Smooth muscle cell (in vitro differentiated cells): ENCODE data around the gene TMEM63C. TPM values are rescaled to one million over a fixed set of nuclear protein-coding genes. Genes with fewer than 3 reads are reported as not detected.

ENCODE experiments used
- DNase-seq: peaks from one replicate; lab custom pipeline; 2025; ENCODE audit not compliant: unreplicated experiment; lab: John Stamatoyannopoulos, UW
- H2AFZ ChIP-seq: fragments of 200-600 bp; sonication (generic); 2 replicates; pipeline ENCODE4 v1.6.0; 2016; ENCODE audit warnings: antibody characterized with exemption, low read depth, mild to moderate bottlenecking
- H3F3A ChIP-seq: fragments of 200-600 bp; sonication (generic); 2 replicates; pipeline ENCODE4 v1.6.0; 2017; ENCODE audit warnings: antibody characterized with exemption, low read depth
- H3K27ac ChIP-seq: fragments of 200-600 bp; sonication (generic); 2 replicates; pipeline ENCODE4 v1.5.1; 2016; ENCODE audit warnings: low read depth, mild to moderate bottlenecking
- H3K27me3 ChIP-seq: fragments of 200-600 bp; sonication (generic); 2 replicates; pipeline ENCODE4 v1.6.1; 2016; ENCODE audit warnings: low read depth, mild to moderate bottlenecking
- H3K36me3 ChIP-seq: fragments of 200-600 bp; sonication (generic); 2 replicates; pipeline ENCODE4 v1.5.1; 2016; ENCODE audit warnings: low read depth
- H3K4me1 ChIP-seq: fragments of 200-600 bp; sonication (generic); 2 replicates; pipeline ENCODE4 v1.5.1; 2016; ENCODE audit warnings: low read depth
- H3K4me2 ChIP-seq: fragments of 200-600 bp; sonication (generic); 2 replicates; pipeline ENCODE4 v1.6.0; 2016; ENCODE audit warnings: mild to moderate bottlenecking
- H3K4me3 ChIP-seq: fragments of 200-600 bp; sonication (generic); 2 replicates; pipeline ENCODE4 v1.5.1; 2016; ENCODE audit warnings: mild to moderate bottlenecking
- H3K79me2 ChIP-seq: fragments of 200-600 bp; sonication (generic); 2 replicates; pipeline ENCODE4 v1.6.0; 2016; ENCODE audit warnings: low read depth, mild to moderate bottlenecking
- H3K9ac ChIP-seq: fragments of 200-600 bp; sonication (generic); 2 replicates; pipeline ENCODE4 v1.6.0; 2016; ENCODE audit warnings: low read depth
- H3K9me3 ChIP-seq: fragments of 200-600 bp; sonication (generic); replicated peaks from 2 replicates; pipeline ENCODE4 v1.5.1; 2016; ENCODE audit warnings: low read depth
- H4K20me1 ChIP-seq: fragments of 200-600 bp; sonication (generic); 2 replicates; pipeline ENCODE4 v1.6.0; 2016; ENCODE audit warnings: low read depth
- WGBS: methylation state at CpG from one replicate; pipeline ENCODE4 v1.1.7; 2016; ENCODE audit warnings: low lambda C conversion rate; 5-methylcytosine and 5-hydroxymethylcytosine counted together
- polyA plus RNA-seq: library from polyadenylated mRNA; unstranded; fragments of >200 nt; fragmentation: Nextera tagmentation; extraction: Ambion mirVana; gene quantifications from 2 replicates; pipeline ENCODE4 v1.2.1, GENCODE V29; 2016
- total RNA-seq: library from RNA; depleted of rRNA; stranded (reverse); fragments of >200 nt; gene quantifications from 2 replicates; pipeline ENCODE4 v1.2.3, GENCODE V29; 2014
- TF ChIP-seq, protein P1 (sequence below): fragments of 200-600 bp; sonication (generic); IDR thresholded peaks from 2 replicates; pipeline ENCODE4 v1.5.1; 2017; ENCODE audit warnings: borderline replicate concordance, mild to moderate bottlenecking, antibody characterized with exemption; ENCODE audit not compliant: insufficient read depth, poor library complexity, severe bottlenecking

TMEM63C gene
- total and polyA plus RNA-seq, 2 experiments from 2014 or later: 4.3 to 7.7 TPM

DNA sequence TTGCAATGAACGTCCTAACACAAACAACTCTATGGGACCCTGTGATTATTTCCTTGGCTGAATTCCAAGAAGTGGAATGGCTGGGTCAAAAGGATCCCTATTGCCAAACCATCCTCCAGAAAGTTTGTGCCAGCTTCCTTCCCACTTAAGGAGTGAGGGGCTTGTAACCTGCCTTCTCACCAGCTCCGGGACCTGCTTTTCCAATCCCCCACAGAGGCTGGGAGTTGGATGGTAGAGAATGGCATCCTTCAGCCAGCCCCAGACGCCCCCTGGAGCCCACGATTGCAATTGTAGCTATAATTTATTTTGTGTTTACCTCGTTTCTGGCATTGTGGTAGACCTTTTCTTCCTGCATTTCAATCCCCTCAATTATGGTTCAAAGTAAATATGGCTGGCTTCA, 30.4 kb upstream of the TMEM63C start:
- H3K27me3 ChIP-seq: peaks cover 16% of the 10 kb centered on the region
- H3K36me3 ChIP-seq: no peaks in the 10 kb centered on the region
- H3K4me3 ChIP-seq: no peak overlapping the region
- no peak for DNase-seq
- no peaks in the 10 kb centered on the region for H3K79me2 ChIP-seq
- 17% methylated on average over 5 of the region's 5 CpGs for WGBS
- no peaks in the 10 kb centered on the region for H3K4me1 ChIP-seq
- TF ChIP-seq, protein P1, sequence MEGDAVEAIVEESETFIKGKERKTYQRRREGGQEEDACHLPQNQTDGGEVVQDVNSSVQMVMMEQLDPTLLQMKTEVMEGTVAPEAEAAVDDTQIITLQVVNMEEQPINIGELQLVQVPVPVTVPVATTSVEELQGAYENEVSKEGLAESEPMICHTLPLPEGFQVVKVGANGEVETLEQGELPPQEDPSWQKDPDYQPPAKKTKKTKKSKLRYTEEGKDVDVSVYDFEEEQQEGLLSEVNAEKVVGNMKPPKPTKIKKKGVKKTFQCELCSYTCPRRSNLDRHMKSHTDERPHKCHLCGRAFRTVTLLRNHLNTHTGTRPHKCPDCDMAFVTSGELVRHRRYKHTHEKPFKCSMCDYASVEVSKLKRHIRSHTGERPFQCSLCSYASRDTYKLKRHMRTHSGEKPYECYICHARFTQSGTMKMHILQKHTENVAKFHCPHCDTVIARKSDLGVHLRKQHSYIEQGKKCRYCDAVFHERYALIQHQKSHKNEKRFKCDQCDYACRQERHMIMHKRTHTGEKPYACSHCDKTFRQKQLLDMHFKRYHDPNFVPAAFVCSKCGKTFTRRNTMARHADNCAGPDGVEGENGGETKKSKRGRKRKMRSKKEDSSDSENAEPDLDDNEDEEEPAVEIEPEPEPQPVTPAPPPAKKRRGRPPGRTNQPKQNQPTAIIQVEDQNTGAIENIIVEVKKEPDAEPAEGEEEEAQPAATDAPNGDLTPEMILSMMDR: peak; percentile 54
- H3K9ac ChIP-seq: no peak overlapping the region
- no peak overlapping the region for H2AFZ ChIP-seq
- H3K27ac ChIP-seq: no peak overlapping the region
- H4K20me1 ChIP-seq: no peaks in the 10 kb centered on the region
- H3K9me3 ChIP-seq: no peaks in the 10 kb centered on the region
- no peaks in the 10 kb centered on the region for H3F3A ChIP-seq
- no peak overlapping the region for H3K4me2 ChIP-seq

- no peaks in the 10 kb centered on the region for H3K79me2 ChIP-seq
- no peaks in the 10 kb centered on the region for H3K36me3 ChIP-seq
- H3K4me2 ChIP-seq: no peak overlapping the region
- H3K4me3 ChIP-seq: no peak overlapping the region
- DNase-seq: no peak
- no peak overlapping the region for H2AFZ ChIP-seq
- H4K20me1 ChIP-seq: no peaks in the 10 kb centered on the region
- H3K4me1 ChIP-seq: no peaks in the 10 kb centered on the region
- no peaks in the 10 kb centered on the region for H3F3A ChIP-seq
- WGBS: 29% methylated on average over 2 of the region's 2 CpGs
- peaks cover 8% of the 10 kb centered on the region for H3K27me3 ChIP-seq
- no peak overlapping the region for H3K9ac ChIP-seq
- H3K9me3 ChIP-seq: no peaks in the 10 kb centered on the region
- H3K27ac ChIP-seq: no peak overlapping the region
- TF ChIP-seq, protein P1: peak; percentile 34
These were observed 29.5 kb upstream of the TMEM63C start for GRCh38 chr14:77151918-77152588.

DNA sequence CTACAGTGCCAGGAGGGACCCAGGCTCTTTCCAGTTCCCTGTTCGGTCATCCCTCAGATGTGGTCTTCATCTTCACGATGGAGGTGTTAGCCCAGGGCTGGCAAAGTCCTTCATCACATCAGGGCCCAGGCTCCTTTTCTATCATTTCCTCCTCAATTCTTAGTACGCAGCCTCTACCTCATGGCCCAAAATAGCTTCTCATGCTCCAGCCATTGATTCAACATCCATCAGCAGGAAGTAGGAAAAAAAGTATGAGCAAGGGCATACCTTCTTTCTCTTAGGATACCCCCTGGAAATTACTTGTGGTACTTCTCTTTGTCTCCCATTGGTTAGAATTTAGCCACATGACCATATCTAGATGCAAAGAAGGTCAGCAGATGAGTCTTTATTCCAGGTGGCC, 27.8 kb upstream of the TMEM63C start:
- DNase-seq: no peak
- TF ChIP-seq, protein P1: no peak
- no peaks in the 10 kb centered on the region for H3F3A ChIP-seq
- H3K9ac ChIP-seq: no peak overlapping the region
- H3K4me2 ChIP-seq: no peak overlapping the region
- peaks cover 7% of the 10 kb centered on the region for H3K27me3 ChIP-seq
- peaks cover 6% of the 10 kb centered on the region for H3K4me1 ChIP-seq
- no peaks in the 10 kb centered on the region for H3K9me3 ChIP-seq
- no peaks in the 10 kb centered on the region for H4K20me1 ChIP-seq
- 93% methylated on average over 3 of the region's 3 CpGs for WGBS
- H3K79me2 ChIP-seq: no peaks in the 10 kb centered on the region
- H2AFZ ChIP-seq: no peak overlapping the region
- no peaks in the 10 kb centered on the region for H3K36me3 ChIP-seq
- H3K27ac ChIP-seq: no peak overlapping the region
- no peak overlapping the region for H3K4me3 ChIP-seq

- Histone ChIP-seq H3K36me3 (no peaks in the 10 kb centered on the region), H3K9ac (no peak overlapping the region), H3K4me3 (no peak overlapping the region), H3F3A (no peaks in the 10 kb centered on the region), H3K9me3 (no peaks in the 10 kb centered on the region), H3K79me2 (no peaks in the 10 kb centered on the region), H3K27me3 (peaks cover 3% of the 10 kb centered on the region), H2AFZ (no peak overlapping the region), H4K20me1 (no peaks in the 10 kb centered on the region), H3K4me2 (no peak overlapping the region), H3K27ac (no peak overlapping the region), H3K4me1 (peaks cover 12% of the 10 kb centered on the region)
- TF ChIP-seq, protein P1: no peak
- 86% methylated on average over 7 of the region's 7 CpGs for WGBS
- no peak for DNase-seq
These were observed 27.2 kb upstream of the TMEM63C start for GRCh38 chr14:77154421-77154820.
